A673 (cell line): ENCODE data around the gene SMYD3. TPM values are rescaled to one million over a fixed set of nuclear protein-coding genes. Genes with fewer than 3 reads are reported as not detected.
"Not testable (repeated sequence)": the region's sequence is repeated elsewhere in the genome, so short reads cannot be mapped to it uniquely, and the experiment has no call there.

ENCODE experiments used
- BruUV-seq: library from RNA; stranded (reverse); fragments of 400-500 nt; replicated peaks from 2 replicates; lab custom pipeline; 2021; lab: Mats Ljungman, UMichigan
- CTCF ChIA-PET: fragments of 300-600 bp; sonication (Branson Sonifier 250); formaldehyde crosslinking; loops from one replicate; lab custom pipeline; 2022; ENCODE audit warnings: antibody characterized with exemption; lab: Charles Lee
- POLR2A ChIA-PET: fragments of 300-600 bp; sonication (Branson Sonifier 250); formaldehyde crosslinking; loops from one replicate; lab custom pipeline; 2022; ENCODE audit warnings: antibody characterized with exemption; ENCODE audit not compliant: low non-redundant PET; lab: Charles Lee
- DNase-seq: peaks from one replicate; pipeline ENCODE4 v3.0.0-alpha.2; 2015; ENCODE audit warnings: low spot score
- H3K27ac ChIP-seq: fragments of 200-600 bp; sonication (generic); 2 replicates; pipeline ENCODE4 v1.5.1; 2016; ENCODE audit warnings: mixed run types, low read depth, mild to moderate bottlenecking, mixed read lengths, antibody characterized with exemption, low read length; ENCODE audit not compliant: poor library complexity, severe bottlenecking
- H3K27me3 ChIP-seq: fragments of 200-600 bp; sonication (generic); replicated peaks from 2 replicates; pipeline ENCODE4 v1.6.1; 2017; ENCODE audit warnings: mixed run types, low read depth, mild to moderate bottlenecking, mixed read lengths, antibody characterized with exemption, low read length; ENCODE audit not compliant: insufficient read depth, poor library complexity
- H3K36me3 ChIP-seq: fragments of 200-600 bp; sonication (generic); 2 replicates; pipeline ENCODE4 v1.6.1; 2016; ENCODE audit warnings: mixed run types, mild to moderate bottlenecking, mixed read lengths, antibody characterized with exemption, low read length; ENCODE audit not compliant: insufficient read depth, poor library complexity, severe bottlenecking
- H3K4me1 ChIP-seq: fragments of 200-600 bp; sonication (generic); 2 replicates; pipeline ENCODE4 v1.6.1; 2017; ENCODE audit warnings: mixed run types, mild to moderate bottlenecking, mixed read lengths, antibody characterized with exemption, low read length; ENCODE audit not compliant: insufficient read depth, poor library complexity, severe bottlenecking
- H3K4me3 ChIP-seq: fragments of 200-600 bp; sonication (generic); 2 replicates; pipeline ENCODE4 v1.5.1; 2016; ENCODE audit warnings: low read depth, mixed run types, mild to moderate bottlenecking, mixed read lengths, low read length; ENCODE audit not compliant: poor library complexity, severe bottlenecking
- H3K9me3 ChIP-seq: fragments of 200-600 bp; sonication (generic); 2 replicates; pipeline ENCODE4 v1.6.1; 2016; ENCODE audit warnings: mixed run types, low read depth, mild to moderate bottlenecking, mixed read lengths, antibody characterized with exemption, low read length; ENCODE audit not compliant: poor library complexity, severe bottlenecking
- CTCF ChIP-seq: fragments of 300-800, 200-600 bp; sonication (generic); conservative IDR thresholded peaks from 2 replicates; pipeline ENCODE4 v1.5.1; 2017; ENCODE audit warnings: low read depth, mild to moderate bottlenecking, antibody characterized with exemption, low read length, moderate library complexity, mixed read lengths
- EZH2 ChIP-seq: fragments of 200-600 bp; sonication (generic); IDR thresholded peaks from 2 replicates; pipeline ENCODE4 v1.6.1; 2017; ENCODE audit warnings: borderline replicate concordance, low read depth, mild to moderate bottlenecking, mixed read lengths, antibody characterized with exemption, low read length; ENCODE audit not compliant: poor library complexity, severe bottlenecking
- intact Hi-C: fragments of 100-400 bp; cut with micrococcal nuclease; formaldehyde crosslinking; loops from one replicate; pipeline ENCODE4 v1.10.0; 2022; ENCODE audit not compliant: unreplicated experiment
- total RNA-seq: library from RNA; stranded (reverse); gene quantifications from 2 replicates; pipeline ENCODE4 v1.2.3, GENCODE V29; 2021

SMYD3 gene
- total RNA-seq, 1 experiment from 2014 or later: 29.0 TPM

- BruUV-seq: no TSS peak
- no peak overlapping the region for H3K27ac ChIP-seq
- intact Hi-C loops: no loop called here
- TF ChIP-seq EZH2 (no peak), CTCF (no peak)
- ChIA-PET CTCF (no interaction called here), POLR2A (no interaction called here)
- H3K4me3 ChIP-seq: no peak overlapping the region
- H3K36me3 ChIP-seq: no peaks in the 10 kb centered on the region
- H3K9me3 ChIP-seq: no peaks in the 10 kb centered on the region
- no peak for DNase-seq
- H3K4me1 ChIP-seq: no peaks in the 10 kb centered on the region
- H3K27me3 ChIP-seq: no peaks in the 10 kb centered on the region
Measured at GRCh38 chr1:246332078-246332477, 175.0 kb downstream of the SMYD3 start.

DNA sequence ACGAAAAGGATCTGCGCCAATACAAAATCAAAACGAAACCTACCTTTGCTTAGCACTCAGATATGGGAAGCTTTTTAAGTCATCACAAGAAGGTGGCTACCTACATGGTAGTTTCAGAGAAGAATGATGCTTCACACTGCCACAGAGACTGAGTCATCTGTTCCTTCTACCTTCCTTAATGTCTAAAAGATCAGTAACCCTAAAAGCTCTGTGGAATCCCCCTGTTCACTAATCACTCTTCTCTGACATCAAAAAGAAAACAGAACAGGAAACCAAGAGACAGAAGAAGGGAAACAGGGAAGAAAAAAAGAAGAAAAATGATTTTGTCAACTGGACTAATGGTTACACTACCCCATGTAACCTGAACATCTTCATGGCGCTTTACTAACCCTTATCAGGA lies 177.2 kb downstream of the SMYD3 start:
- no TSS peak for BruUV-seq
- TF ChIP-seq EZH2: no peak
- no peak for TF ChIP-seq CTCF
- Histone ChIP-seq H3K9me3 (no peaks in the 10 kb centered on the region), H3K4me1 (no peaks in the 10 kb centered on the region), H3K36me3 (no peaks in the 10 kb centered on the region), H3K4me3 (no peak overlapping the region), H3K27me3 (no peaks in the 10 kb centered on the region), H3K27ac (no peak overlapping the region)
- CTCF ChIA-PET: no interaction called here
- POLR2A ChIA-PET: no interaction called here
- DNase-seq: no peak
- intact Hi-C loops: no loop called here

- H3K9me3 ChIP-seq, H3K4me1 ChIP-seq, intact Hi-C loops, H3K36me3 ChIP-seq, CTCF ChIA-PET, H3K27ac ChIP-seq, BruUV-seq, POLR2A ChIA-PET, DNase-seq, H3K27me3 ChIP-seq, H3K4me3 ChIP-seq: not testable (repeated sequence)
Measured at GRCh38 chr1:246329292-246329691, 177.8 kb downstream of the SMYD3 start.

DNA sequence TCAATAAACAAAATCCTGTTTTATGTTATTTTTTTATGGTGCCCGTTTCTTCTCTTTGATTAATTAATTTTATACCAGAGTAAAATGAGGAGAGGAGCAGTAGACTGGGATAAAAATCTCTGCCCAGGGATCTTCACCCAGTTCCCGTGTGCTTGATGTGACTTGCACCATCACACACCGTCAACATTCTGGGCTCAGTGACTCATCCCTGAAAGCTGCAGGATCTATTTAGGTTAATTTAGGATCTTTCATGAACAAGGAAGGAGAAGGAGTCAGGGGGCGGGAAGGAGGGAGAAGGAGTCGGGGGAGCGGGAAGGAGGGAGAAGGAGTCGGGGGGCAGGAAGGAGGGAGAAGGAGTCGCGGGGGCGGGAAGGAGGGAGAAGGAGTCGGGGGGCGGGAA lies 182.4 kb downstream of the SMYD3 start:
- peaks cover 10% of the 10 kb centered on the region for H3K4me1 ChIP-seq

DNA sequence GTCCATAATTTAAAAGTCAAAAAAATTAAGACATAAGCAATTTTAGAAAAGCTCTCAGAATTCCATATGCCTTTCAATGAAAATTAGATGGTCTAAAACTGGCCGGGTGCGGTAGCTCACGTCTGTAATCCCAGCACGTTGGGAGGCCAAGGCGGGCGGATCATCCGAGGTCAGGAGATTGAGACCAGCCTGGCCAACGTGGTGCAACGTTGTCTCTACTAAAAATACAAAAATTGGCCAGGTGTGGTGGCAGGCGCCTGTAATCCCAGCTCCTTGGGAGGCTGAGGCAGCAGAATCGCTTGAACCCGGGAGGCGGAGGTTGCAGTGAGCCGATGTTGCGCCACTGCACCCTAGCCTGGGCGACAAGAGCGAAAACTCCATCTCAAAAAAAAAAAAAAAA lies 183.0 kb downstream of the SMYD3 start:
- H3K27ac ChIP-seq, H3K4me1 ChIP-seq, DNase-seq, intact Hi-C loops, CTCF ChIA-PET, H3K4me3 ChIP-seq, H3K9me3 ChIP-seq, H3K27me3 ChIP-seq, POLR2A ChIA-PET, H3K36me3 ChIP-seq, BruUV-seq: not testable (repeated sequence)

More for the DNA sequence above, 182.4 kb downstream of the SMYD3 start:
- no peaks in the 10 kb centered on the region for H3K36me3 ChIP-seq
- no TSS peak for BruUV-seq
- TF ChIP-seq EZH2: no peak
- H3K27me3 ChIP-seq: no peaks in the 10 kb centered on the region
- no peak overlapping the region for H3K4me3 ChIP-seq
- POLR2A ChIA-PET: no interaction called here
- no peaks in the 10 kb centered on the region for H3K9me3 ChIP-seq
- intact Hi-C loops: no loop called here
- H3K27ac ChIP-seq: no peak overlapping the region
- peak; percentile 56 for DNase-seq
- CTCF ChIA-PET: no interaction called here
